K562 (cell line): Measurements from ENCODE around the gene DHX8. TPM values are rescaled to one million over a fixed set of nuclear protein-coding genes. Genes with fewer than 3 reads are reported as not detected.

Experiments
- MGA ChIP-seq: fragments of 450-650 bp; IDR thresholded peaks from 2 replicates; pipeline ENCODE4 v1.6.1; 2016; ENCODE audit warnings: mild to moderate bottlenecking, moderate library complexity
- polyA plus RNA-seq, 8 experiments: library from polyadenylated mRNA; depleted of rRNA in 4 of 8; stranded (reverse) in 5 of 8; unstranded in 3 of 8; fragments of >200 nt; fragmentation: Nextera tagmentation in 2 of 8; fragmentation: Illumina TruSeq in 1 of 8; extraction: Ambion mirVana in 2 of 8; extraction: Trizol in 1 of 8; gene quantifications; 2 replicates each; pipeline versions ENCODE4 v1.2.1 to v1.2.3, GENCODE V29; 2011 to 2014; ENCODE audit warnings: inconsistent platforms in 1 of 8, missing spikeins in 1 of 8
- total RNA-seq, 7 experiments: library from RNA; depleted of rRNA in 6 of 7; stranded (reverse); fragments of >200 nt in 6 of 7; fragmentation: Illumina TruSeq in 2 of 7; extraction: Trizol in 2 of 7; gene quantifications; 2 replicates each; pipeline versions ENCODE4 v1.2.1 to v1.2.3, GENCODE V29; 2011 to 2021; ENCODE audit warnings: low replicate concordance in 1 of 7

The DHX8 gene
- total and polyA plus RNA-seq, 9 of the 15 experiments (the other 6 are each of a cell fraction or from before 2014, with no cell fraction given): 16.7 to 42.5 (median 25.6) TPM

DNA sequence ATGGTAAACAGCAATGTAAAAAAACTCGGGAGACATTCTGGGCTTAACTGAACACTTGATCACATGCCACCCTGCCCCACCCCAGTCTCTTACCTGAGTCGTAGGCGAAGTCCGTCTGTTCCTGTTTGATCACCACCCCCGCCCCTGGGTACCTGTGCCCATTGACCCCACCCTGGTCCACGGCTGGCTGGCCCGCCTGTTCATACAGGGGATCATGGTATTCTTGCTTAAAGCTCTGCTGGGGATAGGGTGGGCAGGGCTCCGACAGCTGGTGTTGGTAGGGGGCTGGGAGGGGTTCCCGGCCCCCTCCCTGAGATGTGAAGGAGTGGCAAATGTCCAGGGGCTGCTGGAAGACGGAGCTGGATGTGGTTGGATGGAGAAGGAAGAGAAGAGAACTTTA lies 48.8 kb downstream of the DHX8 start (continued):
- TF ChIP-seq MGA: no peak
